ENCODE data around the gene AFF2. TPM values are rescaled to one million over a fixed set of nuclear protein-coding genes. Genes with fewer than 3 reads are reported as not detected.

The AFF2 gene
- total RNA-seq, 3 donors from 2014 or later, result 4.6 to 41.0 (median 5.7) TPM

- intact Hi-C loops (cut with DNase I; ENCODE audit: low total_unique reads), result no loop called here
- TF ChIP-seq POLR2A (IDR thresholded peaks at IDR 0.05) (no peak), POLR2AphosphoS5 (IDR thresholded peaks at IDR 0.05) (no peak), CTCF (IDR thresholded peaks at IDR 0.05) (no peak)
- no peaks in the 10 kb centered on the region for H3K4me1 ChIP-seq
- DNase-seq (ENCODE audit: low spot score in 2 of 2), result no peak
- peaks cover 15 to 33% of the 10 kb centered on the region in 2 donors for H3K9me3 ChIP-seq
- no peak overlapping the region for H3K4me3 ChIP-seq
- H3K27ac ChIP-seq, result no peak overlapping the region
- H3K27me3 ChIP-seq, result peaks cover 0 to 4% of the 10 kb centered on the region in 2 donors
- H3K36me3 ChIP-seq, result no peaks in the 10 kb centered on the region
Measured at GRCh38 chrX:148672517-148672916, 172.1 kb downstream of the AFF2 start.

GRCh38 chrX:148681605-148682004, 181.2 kb downstream of the AFF2 start:
- H3K9me3 ChIP-seq, result no peaks in the 10 kb centered on the region
- DNase-seq (ENCODE audit: low spot score in 2 of 2), result no peak
- H3K36me3 ChIP-seq, result no peaks in the 10 kb centered on the region
- intact Hi-C loops (cut with DNase I; ENCODE audit: low total_unique reads), result no loop called here
- peaks cover 0 to under 1% of the 10 kb centered on the region in 2 donors for H3K27me3 ChIP-seq
- no peak for TF ChIP-seq POLR2A (IDR thresholded peaks at IDR 0.05)
- no peak for TF ChIP-seq POLR2AphosphoS5 (IDR thresholded peaks at IDR 0.05)
- TF ChIP-seq CTCF (IDR thresholded peaks at IDR 0.05), result no peak
- H3K4me3 ChIP-seq, result no peak overlapping the region
- no peaks in the 10 kb centered on the region for H3K4me1 ChIP-seq
- H3K27ac ChIP-seq, result no peak overlapping the region

- H3K27ac ChIP-seq, result no peak overlapping the region
- no peaks in the 10 kb centered on the region for H3K9me3 ChIP-seq
- intact Hi-C loops (cut with DNase I; ENCODE audit: low total_unique reads), result no loop called here
- no peaks in the 10 kb centered on the region for H3K27me3 ChIP-seq
- no peak for DNase-seq (ENCODE audit: low spot score in 2 of 2)
- H3K4me3 ChIP-seq, result no peak overlapping the region
- no peak for TF ChIP-seq CTCF (IDR thresholded peaks at IDR 0.05)
- H3K4me1 ChIP-seq, result no peaks in the 10 kb centered on the region
- H3K36me3 ChIP-seq, result no peaks in the 10 kb centered on the region
Measured at GRCh38 chrX:148682206-148682605, 181.8 kb downstream of the AFF2 start.

- no peak for DNase-seq (ENCODE audit: low spot score in 2 of 2)
- no peak for TF ChIP-seq CTCF (IDR thresholded peaks at IDR 0.05)
- TF ChIP-seq POLR2A (IDR thresholded peaks at IDR 0.05), result no peak
- TF ChIP-seq POLR2AphosphoS5 (IDR thresholded peaks at IDR 0.05), result no peak
- H3K4me3 ChIP-seq, result no peak overlapping the region
- H3K27me3 ChIP-seq, result peaks cover 0 to 7% of the 10 kb centered on the region in 2 donors
- H3K27ac ChIP-seq, result no peak overlapping the region
- H3K36me3 ChIP-seq, result no peaks in the 10 kb centered on the region
- intact Hi-C loops (cut with DNase I; ENCODE audit: low total_unique reads), result no loop called here
- no peaks in the 10 kb centered on the region for H3K9me3 ChIP-seq
- no peaks in the 10 kb centered on the region for H3K4me1 ChIP-seq
Measured at GRCh38 chrX:148691456-148691855, 191.0 kb downstream of the AFF2 start.

GRCh38 chrX:148695255-148695654, 194.8 kb downstream of the AFF2 start:
- intact Hi-C loops (cut with DNase I; ENCODE audit: low total_unique reads), result no loop called here
- no peak for DNase-seq (ENCODE audit: low spot score in 2 of 2)
- Histone ChIP-seq H3K4me1 (no peaks in the 10 kb centered on the region), H3K4me3 (no peak overlapping the region), H3K27ac (no peak overlapping the region), H3K36me3 (no peaks in the 10 kb centered on the region), H3K9me3 (no peaks in the 10 kb centered on the region), H3K27me3 (peaks cover 0 to 4% of the 10 kb centered on the region in 2 donors)
- no peak for TF ChIP-seq POLR2AphosphoS5 (IDR thresholded peaks at IDR 0.05)
- no peak for TF ChIP-seq CTCF (IDR thresholded peaks at IDR 0.05)
- TF ChIP-seq POLR2A (IDR thresholded peaks at IDR 0.05), result no peak
